GM23248 (cell line): ENCODE results near the gene SPPL3.

ENCODE experiments used
- EZH2 ChIP-seq: fragments of 200-600 bp; sonication (generic); IDR thresholded peaks from 2 replicates; pipeline ENCODE4 v1.6.1; 2018; ENCODE audit warnings: antibody characterized with exemption, mild to moderate bottlenecking; ENCODE audit not compliant: insufficient read depth, poor library complexity, severe bottlenecking
- EZH2phosphoT487 ChIP-seq: fragments of 200-600 bp; sonication (generic); IDR thresholded peaks from 2 replicates; pipeline ENCODE4 v1.6.1; 2018; ENCODE audit warnings: antibody characterized with exemption, moderate library complexity, mild to moderate bottlenecking, low read depth; ENCODE audit not compliant: insufficient read depth

- no peak for TF ChIP-seq EZH2
- no peak for TF ChIP-seq EZH2phosphoT487
These were observed 32.0 kb upstream of the SPPL3 start for GRCh38 chr12:120936197-120936596.
